ENCODE results near the gene MACROD2. TPM values are rescaled to one million over a fixed set of nuclear protein-coding genes. Genes with fewer than 3 reads are reported as not detected.

MACROD2 gene
- total and polyA plus RNA-seq, 4 donors = 13.0 to 67.1 (median 20.7) TPM

DNA sequence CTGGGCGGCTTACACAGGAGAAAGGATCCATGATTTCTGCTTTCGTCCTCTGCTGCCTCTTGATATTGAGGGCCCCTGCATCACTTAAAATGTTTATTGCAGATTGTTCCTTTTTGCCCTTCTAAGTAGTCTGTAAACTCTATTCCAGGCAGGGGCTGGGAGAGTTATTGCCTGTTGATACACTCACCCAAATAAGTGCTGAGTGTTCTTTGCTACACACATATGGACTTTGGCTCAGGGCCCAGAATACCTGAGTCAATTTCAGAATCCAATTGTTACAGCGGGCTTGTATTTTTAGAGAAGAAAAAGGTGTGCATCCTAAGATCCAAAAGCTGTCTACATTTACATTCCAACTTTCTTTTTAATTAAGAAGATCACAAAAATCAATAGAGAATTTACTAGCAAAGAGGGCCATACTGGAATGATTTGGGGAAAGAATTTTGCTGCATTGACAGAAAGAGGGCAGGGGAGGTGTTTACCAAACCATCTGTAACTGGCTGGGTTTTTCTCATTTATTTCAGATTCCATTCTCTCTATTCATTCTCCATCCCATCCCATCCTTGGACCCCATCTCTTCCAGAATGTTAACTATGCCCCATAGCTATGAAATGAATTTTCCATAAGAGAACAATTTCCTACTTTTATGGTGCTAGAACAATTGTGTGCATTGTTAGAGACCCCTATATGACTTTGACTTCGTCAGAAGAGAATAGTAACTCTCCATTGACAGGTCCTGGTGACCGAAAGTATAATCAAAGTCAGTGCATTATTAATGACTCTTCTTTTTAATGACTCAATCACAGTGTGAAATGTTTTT, 1302.0 kb downstream of the MACROD2 start:
- no peaks in the 10 kb centered on the region for H3K27me3 ChIP-seq (ENCODE audit: control insufficient read depth in 3 of 3, insufficient read depth in 3 of 3, low read length in 2 of 3)
- H3K27ac ChIP-seq (ENCODE audit: low read depth in 1 of 2, low read length in 1 of 2) = no peak overlapping the region
- ATAC-seq (ENCODE audit: insufficient read depth, low FRiP score) (no peak), DNase-seq (peak in 2 of 3 donors; percentile 17 to 48)
- WGBS, 2 donors = 75 to 85% methylated on average over 5 of the region's 5 CpGs
- H3K9ac ChIP-seq (ENCODE audit: insufficient read depth in 1 of 2, low read length in 2 of 2) = no peak overlapping the region
- peaks cover 0 to 2% (median 0%) of the 10 kb centered on the region in 4 donors for H3K9me3 ChIP-seq (ENCODE audit: control insufficient read depth in 4 of 4, insufficient read depth in 3 of 4, low read length in 3 of 4)
- peaks cover 0 to 3% (median 0%) of the 10 kb centered on the region in 5 donors for H3K4me1 ChIP-seq (ENCODE audit: control insufficient read depth in 5 of 5, insufficient read depth in 5 of 5, low read length in 5 of 5)
- H3K4me3 ChIP-seq = no peak overlapping the region
- no peaks in the 10 kb centered on the region for H3K36me3 ChIP-seq (ENCODE audit: control insufficient read depth in 4 of 4, insufficient read depth in 4 of 4, low read length in 4 of 4)
- TF ChIP-seq, protein P1, sequence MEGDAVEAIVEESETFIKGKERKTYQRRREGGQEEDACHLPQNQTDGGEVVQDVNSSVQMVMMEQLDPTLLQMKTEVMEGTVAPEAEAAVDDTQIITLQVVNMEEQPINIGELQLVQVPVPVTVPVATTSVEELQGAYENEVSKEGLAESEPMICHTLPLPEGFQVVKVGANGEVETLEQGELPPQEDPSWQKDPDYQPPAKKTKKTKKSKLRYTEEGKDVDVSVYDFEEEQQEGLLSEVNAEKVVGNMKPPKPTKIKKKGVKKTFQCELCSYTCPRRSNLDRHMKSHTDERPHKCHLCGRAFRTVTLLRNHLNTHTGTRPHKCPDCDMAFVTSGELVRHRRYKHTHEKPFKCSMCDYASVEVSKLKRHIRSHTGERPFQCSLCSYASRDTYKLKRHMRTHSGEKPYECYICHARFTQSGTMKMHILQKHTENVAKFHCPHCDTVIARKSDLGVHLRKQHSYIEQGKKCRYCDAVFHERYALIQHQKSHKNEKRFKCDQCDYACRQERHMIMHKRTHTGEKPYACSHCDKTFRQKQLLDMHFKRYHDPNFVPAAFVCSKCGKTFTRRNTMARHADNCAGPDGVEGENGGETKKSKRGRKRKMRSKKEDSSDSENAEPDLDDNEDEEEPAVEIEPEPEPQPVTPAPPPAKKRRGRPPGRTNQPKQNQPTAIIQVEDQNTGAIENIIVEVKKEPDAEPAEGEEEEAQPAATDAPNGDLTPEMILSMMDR (IDR thresholded peaks at IDR 0.05; ENCODE audit: control extremely low read depth, extremely low read depth) = no peak

GRCh38 chr20:15302075-15302474, 1306.8 kb downstream of the MACROD2 start:
- no peaks in the 10 kb centered on the region for H3K27me3 ChIP-seq (ENCODE audit: control insufficient read depth in 3 of 3, insufficient read depth in 3 of 3, low read length in 2 of 3)
- H3K4me3 ChIP-seq = no peak overlapping the region
- no peak overlapping the region for H3K27ac ChIP-seq (ENCODE audit: low read depth in 1 of 2, low read length in 1 of 2)
- peaks cover 0 to 2% (median 0%) of the 10 kb centered on the region in 4 donors for H3K9me3 ChIP-seq (ENCODE audit: control insufficient read depth in 4 of 4, insufficient read depth in 3 of 4, low read length in 3 of 4)
- TF ChIP-seq, protein P1 (IDR thresholded peaks at IDR 0.05; ENCODE audit: control extremely low read depth, extremely low read depth) = no peak
- no peak for DNase-seq
- no peak overlapping the region for H3K9ac ChIP-seq (ENCODE audit: insufficient read depth in 1 of 2, low read length in 2 of 2)
- ATAC-seq (ENCODE audit: insufficient read depth, low FRiP score) = no peak
- H3K4me1 ChIP-seq (ENCODE audit: control insufficient read depth in 5 of 5, insufficient read depth in 5 of 5, low read length in 5 of 5) = peaks cover 0 to 3% (median 0%) of the 10 kb centered on the region in 5 donors
- H3K36me3 ChIP-seq (ENCODE audit: control insufficient read depth in 4 of 4, insufficient read depth in 4 of 4, low read length in 4 of 4) = no peaks in the 10 kb centered on the region
- 90% methylated on average over 5 of the region's 5 CpGs for WGBS, 2 donors

DNA sequence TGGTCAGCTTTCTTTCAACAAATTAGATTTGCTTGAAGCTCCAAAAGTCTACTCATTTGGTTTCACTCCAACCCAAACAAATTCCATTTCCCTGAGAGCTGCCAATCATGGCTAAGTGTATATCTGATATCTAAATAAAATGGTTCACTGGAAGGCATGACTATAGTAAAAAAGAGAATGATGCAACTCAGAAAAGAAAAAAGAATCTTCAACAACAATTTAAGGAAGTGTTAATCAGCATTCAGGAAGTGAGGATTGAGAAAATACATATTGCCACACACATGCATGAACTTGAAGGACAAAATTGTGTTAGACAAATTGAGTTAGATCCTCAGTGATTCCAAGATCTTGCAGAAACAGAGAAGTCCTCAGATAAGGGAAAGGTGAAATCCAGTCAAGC, 1315.0 kb downstream of the MACROD2 start:
- peak in 1 of 3 donors; percentile 1 for DNase-seq
- H3K9ac ChIP-seq (ENCODE audit: insufficient read depth in 1 of 2, low read length in 2 of 2) = no peak overlapping the region
- no peaks in the 10 kb centered on the region for H3K36me3 ChIP-seq (ENCODE audit: control insufficient read depth in 4 of 4, insufficient read depth in 4 of 4, low read length in 4 of 4)
- H3K27me3 ChIP-seq (ENCODE audit: control insufficient read depth in 3 of 3, insufficient read depth in 3 of 3, low read length in 2 of 3) = no peaks in the 10 kb centered on the region
- H3K27ac ChIP-seq (ENCODE audit: low read depth in 1 of 2, low read length in 1 of 2) = no peak overlapping the region
- ATAC-seq (ENCODE audit: insufficient read depth, low FRiP score) = no peak
- no peak overlapping the region for H3K4me3 ChIP-seq
- TF ChIP-seq, protein P1 (IDR thresholded peaks at IDR 0.05; ENCODE audit: control extremely low read depth, extremely low read depth) = no peak
- no peaks in the 10 kb centered on the region for H3K9me3 ChIP-seq (ENCODE audit: control insufficient read depth in 4 of 4, insufficient read depth in 3 of 4, low read length in 3 of 4)
- no peaks in the 10 kb centered on the region for H3K4me1 ChIP-seq (ENCODE audit: control insufficient read depth in 5 of 5, insufficient read depth in 5 of 5, low read length in 5 of 5)

Data from lung (tissue), 12 donors.